HL-60 (cell line): ENCODE data around the gene TNIP1.

ENCODE experiments used
- GABPA ChIP-seq: IDR thresholded peaks from 2 replicates; pipeline ENCODE4 v1.6.1; 2012; ENCODE audit warnings: low read depth
- POLR2AphosphoS5 ChIP-seq: IDR thresholded peaks from 2 replicates; pipeline ENCODE4 v1.6.1; 2012; ENCODE audit warnings: low read depth
- TF ChIP-seq, protein P1 (sequence below): IDR thresholded peaks from one replicate; pipeline ENCODE4 v1.5.1; 2011; ENCODE audit warnings: low read length, control low read depth, inconsistent platforms; ENCODE audit not compliant: insufficient read depth
- TF ChIP-seq, protein P2 (sequence below): IDR thresholded peaks from 2 replicates; pipeline ENCODE4 v1.6.1; 2012; ENCODE audit warnings: low read depth; ENCODE audit not compliant: insufficient replicate concordance

DNA sequence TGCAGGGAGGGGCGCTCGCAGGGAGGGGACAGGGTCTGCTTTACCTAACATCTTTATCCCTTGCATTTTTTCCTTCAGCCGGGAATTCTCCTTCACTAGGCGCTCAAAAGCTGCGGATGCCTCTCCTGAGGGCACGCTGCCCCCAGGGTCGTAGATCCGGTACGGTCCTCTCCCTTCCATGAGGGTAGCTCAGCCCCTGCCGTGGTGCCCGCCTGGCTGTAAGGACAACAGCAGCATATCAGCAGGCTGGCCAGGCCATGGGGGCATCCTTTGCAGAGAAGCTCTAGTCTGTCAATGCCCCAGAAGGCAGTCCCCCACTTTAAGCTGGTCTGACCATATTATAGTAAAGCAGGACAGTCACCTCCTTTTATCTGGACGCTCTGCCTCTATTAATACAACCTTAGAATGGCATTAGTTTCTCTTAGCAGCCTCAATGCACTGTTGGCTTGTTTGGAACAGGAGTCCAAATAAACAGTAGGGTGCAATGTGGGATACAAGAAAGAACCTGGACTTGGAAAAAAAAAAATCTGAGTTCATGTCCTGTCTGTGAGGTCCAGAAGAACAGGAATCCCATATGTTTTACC lies 15.8 kb downstream of the TNIP1 start:
- TF ChIP-seq, protein P1, sequence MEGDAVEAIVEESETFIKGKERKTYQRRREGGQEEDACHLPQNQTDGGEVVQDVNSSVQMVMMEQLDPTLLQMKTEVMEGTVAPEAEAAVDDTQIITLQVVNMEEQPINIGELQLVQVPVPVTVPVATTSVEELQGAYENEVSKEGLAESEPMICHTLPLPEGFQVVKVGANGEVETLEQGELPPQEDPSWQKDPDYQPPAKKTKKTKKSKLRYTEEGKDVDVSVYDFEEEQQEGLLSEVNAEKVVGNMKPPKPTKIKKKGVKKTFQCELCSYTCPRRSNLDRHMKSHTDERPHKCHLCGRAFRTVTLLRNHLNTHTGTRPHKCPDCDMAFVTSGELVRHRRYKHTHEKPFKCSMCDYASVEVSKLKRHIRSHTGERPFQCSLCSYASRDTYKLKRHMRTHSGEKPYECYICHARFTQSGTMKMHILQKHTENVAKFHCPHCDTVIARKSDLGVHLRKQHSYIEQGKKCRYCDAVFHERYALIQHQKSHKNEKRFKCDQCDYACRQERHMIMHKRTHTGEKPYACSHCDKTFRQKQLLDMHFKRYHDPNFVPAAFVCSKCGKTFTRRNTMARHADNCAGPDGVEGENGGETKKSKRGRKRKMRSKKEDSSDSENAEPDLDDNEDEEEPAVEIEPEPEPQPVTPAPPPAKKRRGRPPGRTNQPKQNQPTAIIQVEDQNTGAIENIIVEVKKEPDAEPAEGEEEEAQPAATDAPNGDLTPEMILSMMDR, result no peak
- TF ChIP-seq GABPA (no peak), POLR2AphosphoS5 (no peak)
- TF ChIP-seq, protein P2, sequence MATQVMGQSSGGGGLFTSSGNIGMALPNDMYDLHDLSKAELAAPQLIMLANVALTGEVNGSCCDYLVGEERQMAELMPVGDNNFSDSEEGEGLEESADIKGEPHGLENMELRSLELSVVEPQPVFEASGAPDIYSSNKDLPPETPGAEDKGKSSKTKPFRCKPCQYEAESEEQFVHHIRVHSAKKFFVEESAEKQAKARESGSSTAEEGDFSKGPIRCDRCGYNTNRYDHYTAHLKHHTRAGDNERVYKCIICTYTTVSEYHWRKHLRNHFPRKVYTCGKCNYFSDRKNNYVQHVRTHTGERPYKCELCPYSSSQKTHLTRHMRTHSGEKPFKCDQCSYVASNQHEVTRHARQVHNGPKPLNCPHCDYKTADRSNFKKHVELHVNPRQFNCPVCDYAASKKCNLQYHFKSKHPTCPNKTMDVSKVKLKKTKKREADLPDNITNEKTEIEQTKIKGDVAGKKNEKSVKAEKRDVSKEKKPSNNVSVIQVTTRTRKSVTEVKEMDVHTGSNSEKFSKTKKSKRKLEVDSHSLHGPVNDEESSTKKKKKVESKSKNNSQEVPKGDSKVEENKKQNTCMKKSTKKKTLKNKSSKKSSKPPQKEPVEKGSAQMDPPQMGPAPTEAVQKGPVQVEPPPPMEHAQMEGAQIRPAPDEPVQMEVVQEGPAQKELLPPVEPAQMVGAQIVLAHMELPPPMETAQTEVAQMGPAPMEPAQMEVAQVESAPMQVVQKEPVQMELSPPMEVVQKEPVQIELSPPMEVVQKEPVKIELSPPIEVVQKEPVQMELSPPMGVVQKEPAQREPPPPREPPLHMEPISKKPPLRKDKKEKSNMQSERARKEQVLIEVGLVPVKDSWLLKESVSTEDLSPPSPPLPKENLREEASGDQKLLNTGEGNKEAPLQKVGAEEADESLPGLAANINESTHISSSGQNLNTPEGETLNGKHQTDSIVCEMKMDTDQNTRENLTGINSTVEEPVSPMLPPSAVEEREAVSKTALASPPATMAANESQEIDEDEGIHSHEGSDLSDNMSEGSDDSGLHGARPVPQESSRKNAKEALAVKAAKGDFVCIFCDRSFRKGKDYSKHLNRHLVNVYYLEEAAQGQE, result no peak
